Panc1 (cell line): ENCODE measurements around the gene ALG5. TPM values are rescaled to one million over a fixed set of nuclear protein-coding genes. Genes with fewer than 3 reads are reported as not detected.

Source experiments
- ATAC-seq: fragments of 200-7000 bp; cut with Tn5 transposase; 2 replicates; pipeline ENCODE4 v1.9.1; 2020; ENCODE audit warnings: mild to moderate bottlenecking, moderate library complexity
- BruUV-seq: library from RNA; stranded (reverse); fragments of 400-500 nt; replicated peaks from 2 replicates; lab custom pipeline; 2021; lab: Mats Ljungman, UMichigan
- CTCF ChIA-PET: fragments of 300-600 bp; sonication (Branson Sonifier 250); formaldehyde crosslinking; loops from one replicate; lab custom pipeline; 2022; ENCODE audit warnings: antibody characterized with exemption; lab: Charles Lee
- POLR2A ChIA-PET: fragments of 300-600 bp; sonication (Branson Sonifier 250); formaldehyde crosslinking; loops from one replicate; lab custom pipeline; 2022; ENCODE audit warnings: antibody characterized with exemption; lab: Charles Lee
- DNase-seq: peaks from one replicate; pipeline ENCODE4 v3.0.0-alpha.2; 2010; ENCODE audit warnings: low read depth, low spot score
- H3K27ac ChIP-seq: 2 replicates; pipeline ENCODE4 v1.5.1; 2011; ENCODE audit warnings: mild to moderate bottlenecking, low read length, inconsistent platforms
- H3K27me3 ChIP-seq: fragments of 200-500 bp; sonication (Bioruptor generic); 2 replicates; pipeline ENCODE4 v1.6.0; 2014; ENCODE audit warnings: low read length, inconsistent platforms; ENCODE audit not compliant: control insufficient read depth, insufficient read depth
- H3K36me3 ChIP-seq: fragments of 200-500 bp; sonication (Bioruptor generic); 2 replicates; pipeline ENCODE4 v1.5.1; 2014; ENCODE audit warnings: inconsistent platforms, mild to moderate bottlenecking, low read length, moderate library complexity; ENCODE audit not compliant: control insufficient read depth, insufficient read depth
- H3K4me1 ChIP-seq: 2 replicates; pipeline ENCODE4 v1.5.1; 2011; ENCODE audit warnings: inconsistent platforms, mild to moderate bottlenecking, low read length, moderate library complexity; ENCODE audit not compliant: control insufficient read depth, insufficient read depth
- H3K4me3 ChIP-seq, 2 experiments: 2 replicates each; pipeline ENCODE4 v1.5.1; 2011 to 2012; ENCODE audit warnings: low read depth in 2 of 2, low read length in 2 of 2, mild to moderate bottlenecking in 2 of 2, inconsistent platforms in 1 of 2, moderate library complexity in 1 of 2
- H3K9me3 ChIP-seq: fragments of 200-500 bp; sonication (Bioruptor generic); 2 replicates; pipeline ENCODE4 v1.5.1; 2014; ENCODE audit warnings: low read depth, mild to moderate bottlenecking, inconsistent platforms, low read length, moderate library complexity; ENCODE audit not compliant: control insufficient read depth, insufficient read depth
- CTCF ChIP-seq: fragments of 450-650 bp; IDR thresholded peaks from 2 replicates; pipeline ENCODE4 v1.5.1; 2017; ENCODE audit warnings: mild to moderate bottlenecking
- POLR2AphosphoS5 ChIP-seq: IDR thresholded peaks from 2 replicates; pipeline ENCODE4 v1.6.1; 2012; ENCODE audit warnings: mild to moderate bottlenecking, low read depth, low read length, moderate library complexity
- REST ChIP-seq, 2 experiments: IDR thresholded peaks; 2 replicates each; pipeline ENCODE4 v1.6.1; 2011 to 2012; ENCODE audit warnings: low read depth in 2 of 2, control low read depth in 1 of 2, low read length in 1 of 2, mild to moderate bottlenecking in 1 of 2, moderate library complexity in 1 of 2; ENCODE audit not compliant: insufficient read depth in 1 of 2
- SIN3A ChIP-seq: IDR thresholded peaks from 2 replicates; pipeline ENCODE4 v1.6.1; 2012; ENCODE audit warnings: low read depth, mild to moderate bottlenecking, low read length, moderate library complexity, borderline replicate concordance; ENCODE audit not compliant: insufficient read depth
- TCF7L2 ChIP-seq: IDR thresholded peaks from 2 replicates; pipeline ENCODE4 v1.6.1; 2011; ENCODE audit warnings: mild to moderate bottlenecking, low read depth, low read length, inconsistent platforms
- in situ Hi-C: cut with HindIII; loops from 2 replicates; pipeline ENCODE4 v1.10.0; 2016; ENCODE audit warnings: low sequenced_read_pairs, low pct_unique_long_range_greater_than_20kb
- intact Hi-C: fragments of 100-400 bp; cut with micrococcal nuclease; formaldehyde crosslinking; loops from one replicate; pipeline ENCODE4 v1.10.0; 2022; ENCODE audit not compliant: unreplicated experiment
- total RNA-seq: library from RNA; stranded (reverse); gene quantifications from one replicate; pipeline ENCODE4 v1.2.1, GENCODE V29; 2021; ENCODE audit not compliant: unreplicated experiment

The ALG5 gene
- total RNA-seq, 1 experiment from 2014 or later: 19.3 TPM

- ChIA-PET POLR2A (no interaction called here), CTCF (no interaction called here)
- ATAC-seq (no peak), DNase-seq (no peak)
- no TSS peak for BruUV-seq
- Histone ChIP-seq H3K36me3 (no peaks in the 10 kb centered on the region), H3K4me3 (no peak overlapping the region), H3K9me3 (no peaks in the 10 kb centered on the region), H3K4me1 (no peaks in the 10 kb centered on the region), H3K27me3 (no peaks in the 10 kb centered on the region), H3K27ac (no peak overlapping the region)
- in situ Hi-C loops: no loop called here
- intact Hi-C loops: no loop called here
- no peak for TF ChIP-seq REST (IDR thresholded peaks at IDR 0.05; ENCODE audit: insufficient read depth in 1 of 2, low read depth in 2 of 2, low read length in 1 of 2)
- TF ChIP-seq POLR2AphosphoS5: no peak
- no peak for TF ChIP-seq TCF7L2
- no peak for TF ChIP-seq SIN3A
- TF ChIP-seq CTCF: no peak
Measured at GRCh38 chr13:36917311-36917710, 81.8 kb downstream of the ALG5 start.

GRCh38 chr13:36915896-36916640 lies 83.1 kb downstream of the ALG5 start:
- ChIA-PET POLR2A (no interaction called here), CTCF (no interaction called here)
- DNase-seq (no peak), ATAC-seq (no peak)
- Histone ChIP-seq H3K4me3 (no peak overlapping the region), H3K27me3 (no peaks in the 10 kb centered on the region), H3K9me3 (no peaks in the 10 kb centered on the region), H3K27ac (no peak overlapping the region), H3K36me3 (no peaks in the 10 kb centered on the region), H3K4me1 (no peaks in the 10 kb centered on the region)
- intact Hi-C loops: no loop called here
- no TSS peak for BruUV-seq
- no peak for TF ChIP-seq REST (IDR thresholded peaks at IDR 0.05; ENCODE audit: insufficient read depth in 1 of 2, low read depth in 2 of 2, low read length in 1 of 2)
- no peak for TF ChIP-seq TCF7L2
- TF ChIP-seq SIN3A: no peak
- no peak for TF ChIP-seq CTCF
- TF ChIP-seq POLR2AphosphoS5: no peak
- in situ Hi-C loops: no loop called here
